Memory B cell (primary cell): Measurements from ENCODE around the gene ZNF593OS.
A peak's percentile ranks its signal among the peaks of the same experiment; 100 is the strongest.

Experiments used
- ATAC-seq: fragments of 150-1000 bp; cut with Tn5 transposase; 2 replicates; pipeline ENCODE4 v1.10.0; 2021; ENCODE audit warnings: low read depth, mild to moderate bottlenecking, moderate library complexity
- DNase-seq, 2 donors: peaks; one replicate each; pipeline ENCODE4 v3.0.0; 2022; ENCODE audit warnings: low spot score in 2 of 2
- H3K27ac Mint-ChIP-seq: one replicate; pipeline ENCODE4 v1.8.0; 2022; ENCODE audit warnings: mild to moderate bottlenecking, moderate library complexity, mixed read lengths
- H3K27me3 Mint-ChIP-seq: one replicate; pipeline ENCODE4 v1.8.0; 2022; ENCODE audit warnings: mixed read lengths
- H3K36me3 Mint-ChIP-seq: one replicate; pipeline ENCODE4 v1.8.0; 2022; ENCODE audit warnings: mild to moderate bottlenecking, mixed read lengths
- H3K4me1 Mint-ChIP-seq: one replicate; pipeline ENCODE4 v1.8.0; 2022; ENCODE audit warnings: mixed read lengths
- H3K4me3 Mint-ChIP-seq: one replicate; pipeline ENCODE4 v1.8.0; 2022; ENCODE audit warnings: mild to moderate bottlenecking, moderate library complexity, mixed read lengths
- H3K9me3 Mint-ChIP-seq: one replicate; pipeline ENCODE4 v1.8.0; 2022; ENCODE audit warnings: mixed read lengths

The ZNF593OS gene

DNA sequence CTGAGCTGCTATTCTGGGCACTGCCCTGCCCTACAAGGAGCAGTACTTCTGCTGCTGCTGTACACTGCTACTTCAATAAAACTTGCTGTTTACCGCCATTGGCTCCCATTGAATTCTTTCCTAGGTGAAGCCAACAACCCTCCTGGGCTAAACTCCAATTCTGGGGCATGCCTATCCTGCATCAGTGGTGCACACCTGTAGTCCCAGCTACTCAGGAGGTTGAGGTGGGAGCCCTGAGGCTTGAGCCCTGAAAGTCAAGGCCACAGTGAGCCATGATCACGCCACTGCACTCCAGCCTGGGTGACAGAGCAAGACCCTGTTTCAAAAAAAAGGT lies 38.8 kb downstream of the ZNF593OS start:
- H3K36me3 Mint-ChIP-seq = peaks cover 2% of the 10 kb centered on the region
- no peaks in the 10 kb centered on the region for H3K9me3 Mint-ChIP-seq
- no peak overlapping the region for H3K27ac Mint-ChIP-seq
- H3K27me3 Mint-ChIP-seq = peaks cover 12% of the 10 kb centered on the region
- DNase-seq (no peak), ATAC-seq (no peak)
- H3K4me1 Mint-ChIP-seq = peaks cover 2% of the 10 kb centered on the region
- no peak overlapping the region for H3K4me3 Mint-ChIP-seq

DNA sequence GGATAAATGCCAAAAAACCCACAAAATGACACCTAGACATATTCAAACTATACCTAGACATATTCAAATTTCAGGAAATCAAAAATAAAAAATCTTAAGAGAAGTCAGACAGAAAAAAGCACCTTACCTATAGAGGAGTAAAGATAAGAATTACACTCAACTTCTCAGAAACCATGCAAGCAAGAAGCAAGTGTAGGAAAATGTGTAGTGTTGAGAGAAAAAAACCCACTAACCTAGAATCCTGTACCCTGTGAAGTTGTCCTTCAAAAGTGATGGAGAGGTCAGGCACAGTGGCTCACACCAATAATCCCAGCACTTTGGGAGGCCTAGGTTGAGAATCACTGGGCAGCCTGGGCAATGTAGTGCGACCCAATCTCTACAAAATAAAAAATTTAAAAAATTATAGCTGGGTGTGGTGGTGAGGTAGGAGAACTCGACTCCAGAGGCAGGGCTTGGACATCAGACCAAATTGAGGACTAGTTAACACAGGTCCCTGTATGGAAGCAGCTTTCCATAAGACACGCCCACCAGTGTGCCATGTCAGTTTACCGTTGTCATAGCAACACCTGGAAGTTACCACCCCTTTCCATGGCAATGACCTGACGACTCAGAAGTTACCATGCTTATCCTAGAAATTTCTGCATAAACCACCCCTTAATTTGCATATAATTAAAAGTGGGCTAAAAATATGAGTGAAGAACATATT lies 39.4 kb downstream of the ZNF593OS start:
- ATAC-seq = no peak
- Mint-ChIP-seq H3K36me3 (peaks cover 2% of the 10 kb centered on the region), H3K27ac (no peak overlapping the region), H3K4me3 (no peak overlapping the region), H3K4me1 (peaks cover 5% of the 10 kb centered on the region), H3K27me3 (peaks cover 14% of the 10 kb centered on the region), H3K9me3 (no peaks in the 10 kb centered on the region)
- DNase-seq = no peak

DNA sequence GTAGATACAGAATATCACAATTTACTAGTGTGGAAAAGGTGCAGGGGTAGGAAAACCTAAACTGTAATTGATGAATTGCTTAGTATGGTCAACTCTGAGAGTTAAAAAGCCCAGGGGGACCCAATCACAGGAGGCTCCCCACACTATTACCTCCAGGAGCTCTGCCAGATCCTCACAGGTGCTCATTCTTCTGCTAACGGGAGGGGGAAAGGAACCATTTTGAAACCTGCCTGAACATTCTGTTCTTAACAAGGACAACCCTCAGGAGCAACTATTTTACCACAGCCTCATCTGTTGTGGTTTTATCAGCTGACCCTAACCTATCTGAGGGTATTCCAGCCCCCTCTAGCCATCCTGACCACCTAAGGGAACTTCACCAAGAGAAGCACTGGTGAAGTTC lies 40.9 kb downstream of the ZNF593OS start:
- Mint-ChIP-seq H3K9me3 (no peaks in the 10 kb centered on the region), H3K27me3 (peaks cover 14% of the 10 kb centered on the region), H3K27ac (no peak overlapping the region), H3K36me3 (peaks cover 2% of the 10 kb centered on the region), H3K4me1 (peaks cover 8% of the 10 kb centered on the region), H3K4me3 (no peak overlapping the region)
- DNase-seq (no peak), ATAC-seq (no peak)

DNA sequence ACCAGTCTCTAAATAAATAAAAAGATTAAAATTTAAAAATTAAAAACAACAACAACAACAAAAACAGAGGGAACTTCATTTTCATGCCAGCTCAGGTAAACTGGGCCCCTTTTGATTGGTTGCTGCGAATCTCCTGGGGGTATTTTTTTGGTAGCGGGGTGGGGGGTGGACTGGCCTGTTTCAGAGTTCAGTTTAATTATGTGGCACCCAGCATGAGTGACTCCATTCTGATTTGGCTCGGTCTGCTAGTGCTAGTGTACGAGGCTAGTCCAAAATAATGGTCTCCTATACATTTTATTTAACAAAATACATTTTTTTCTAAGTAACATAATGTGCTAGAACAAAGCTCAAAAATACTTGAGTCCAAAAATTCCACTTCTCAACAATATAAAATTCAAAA lies 41.9 kb downstream of the ZNF593OS start:
- Mint-ChIP-seq H3K27me3 (peaks cover 14% of the 10 kb centered on the region), H3K4me3 (no peak overlapping the region), H3K36me3 (peaks cover 2% of the 10 kb centered on the region), H3K4me1 (peaks cover 8% of the 10 kb centered on the region), H3K27ac (no peak overlapping the region), H3K9me3 (no peaks in the 10 kb centered on the region)
- ATAC-seq = no peak
- no peak for DNase-seq

DNA sequence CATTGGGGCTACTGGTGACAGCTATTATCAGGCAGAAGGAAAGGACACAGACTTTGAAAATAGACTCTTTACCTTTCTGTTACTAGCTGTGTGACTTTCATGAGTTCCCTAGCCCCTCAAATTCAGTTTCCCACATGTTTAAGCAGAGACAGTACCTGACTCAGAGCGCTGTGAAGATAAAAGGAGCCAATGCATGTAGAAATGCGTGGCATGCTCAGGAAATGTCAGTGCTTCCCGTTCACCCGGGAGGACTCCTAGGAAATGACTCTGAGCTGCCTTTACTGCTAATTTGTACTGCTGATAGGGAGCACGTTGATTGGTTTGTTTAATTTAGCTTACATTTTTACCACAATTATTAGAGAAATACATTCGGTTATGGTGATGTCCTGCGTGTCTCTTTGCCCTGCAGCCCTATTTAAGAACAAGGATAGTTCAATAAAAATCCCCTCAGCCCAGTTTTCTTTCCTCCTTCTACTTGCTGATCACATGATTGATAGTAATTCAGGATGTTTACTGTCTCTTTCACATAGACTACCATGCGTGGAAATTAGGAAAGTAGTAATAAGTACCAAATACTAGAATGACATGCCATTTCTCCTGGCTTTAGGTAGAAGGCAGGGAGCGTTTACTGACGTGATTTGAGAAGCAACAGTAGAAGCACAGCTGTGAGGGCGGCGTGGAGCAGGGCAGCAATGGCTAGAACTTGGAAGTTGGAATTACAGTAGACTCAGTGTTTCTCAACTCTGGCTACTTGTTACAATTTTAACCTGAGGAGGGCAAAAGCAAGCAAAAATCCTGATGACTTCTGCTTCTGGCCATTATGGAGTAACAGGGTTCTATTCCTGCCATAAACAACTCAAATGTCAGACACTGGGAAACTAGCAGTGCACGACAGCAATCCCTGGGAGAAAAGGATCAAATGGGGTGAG lies 44.1 kb downstream of the ZNF593OS start:
- DNase-seq = no peak
- H3K9me3 Mint-ChIP-seq = no peaks in the 10 kb centered on the region
- H3K4me1 Mint-ChIP-seq = peaks cover 11% of the 10 kb centered on the region
- H3K27ac Mint-ChIP-seq = no peak overlapping the region
- peaks cover 4% of the 10 kb centered on the region for H3K36me3 Mint-ChIP-seq
- H3K4me3 Mint-ChIP-seq = no peak overlapping the region
- no peak for ATAC-seq
- H3K27me3 Mint-ChIP-seq = peaks cover 13% of the 10 kb centered on the region

DNA sequence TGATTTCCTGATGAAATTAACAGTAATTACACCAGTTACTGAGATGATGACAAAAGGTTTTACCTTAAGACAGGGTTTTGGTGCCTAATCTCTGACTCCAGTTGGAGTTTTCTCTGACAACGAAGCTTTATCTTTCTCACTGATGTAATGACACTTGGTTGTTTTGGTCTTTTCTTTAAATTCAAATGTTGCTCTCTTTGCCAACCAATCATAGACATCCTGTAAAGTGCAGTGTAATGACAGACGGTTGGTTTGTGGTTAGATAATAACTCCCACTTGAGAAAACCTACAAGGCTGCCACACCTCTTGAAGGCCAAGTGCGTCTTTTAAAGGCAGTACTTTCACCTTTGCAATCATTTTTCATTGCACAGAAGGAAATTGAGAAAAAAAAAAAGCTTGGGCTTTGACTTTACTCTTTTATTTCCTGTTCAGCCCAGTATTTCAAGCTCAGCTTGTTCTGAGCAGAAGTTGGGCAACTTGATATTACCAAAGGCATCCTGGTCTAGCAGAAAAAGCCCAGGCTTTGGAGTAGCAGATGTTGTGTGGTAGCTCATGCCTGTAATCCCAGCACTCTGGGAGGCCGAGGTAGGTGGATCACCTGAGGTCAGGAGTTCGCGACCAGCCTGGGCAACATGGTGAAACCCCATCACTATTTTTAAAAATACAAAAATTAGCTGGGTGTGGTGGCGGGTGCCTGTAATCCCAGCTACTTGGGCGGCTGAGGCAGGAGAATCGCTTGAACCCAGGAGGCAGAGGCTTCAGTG lies 45.1 kb downstream of the ZNF593OS start:
- Mint-ChIP-seq H3K4me3 (no peak overlapping the region), H3K9me3 (no peaks in the 10 kb centered on the region), H3K4me1 (peaks cover 11% of the 10 kb centered on the region), H3K27ac (no peak overlapping the region), H3K36me3 (peaks cover 7% of the 10 kb centered on the region), H3K27me3 (peaks cover 11% of the 10 kb centered on the region)
- ATAC-seq (peak; percentile 80), DNase-seq (no peak)

DNA sequence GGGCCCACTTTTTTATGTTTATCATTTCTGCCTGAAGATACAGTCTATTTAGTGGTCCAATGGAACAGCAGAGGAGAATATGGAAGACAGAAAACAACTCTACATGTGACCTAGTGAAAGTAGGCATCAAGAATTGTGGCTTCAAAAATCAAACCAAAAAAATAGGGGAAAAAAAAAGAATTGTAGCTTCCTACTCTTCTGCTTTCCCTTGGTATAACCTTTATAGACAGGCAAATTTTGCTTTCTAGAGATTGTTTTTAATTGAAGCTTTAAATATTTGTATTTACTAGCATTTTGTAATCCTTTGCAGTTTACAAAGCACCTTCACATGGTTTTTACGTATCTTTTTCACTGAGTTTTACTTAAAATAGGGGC lies 45.7 kb downstream of the ZNF593OS start:
- H3K4me3 Mint-ChIP-seq = no peak overlapping the region
- H3K27me3 Mint-ChIP-seq = peaks cover 8% of the 10 kb centered on the region
- H3K4me1 Mint-ChIP-seq = peaks cover 11% of the 10 kb centered on the region
- DNase-seq (no peak), ATAC-seq (no peak)
- peaks cover 7% of the 10 kb centered on the region for H3K36me3 Mint-ChIP-seq
- H3K9me3 Mint-ChIP-seq = no peaks in the 10 kb centered on the region
- H3K27ac Mint-ChIP-seq = no peak overlapping the region

DNA sequence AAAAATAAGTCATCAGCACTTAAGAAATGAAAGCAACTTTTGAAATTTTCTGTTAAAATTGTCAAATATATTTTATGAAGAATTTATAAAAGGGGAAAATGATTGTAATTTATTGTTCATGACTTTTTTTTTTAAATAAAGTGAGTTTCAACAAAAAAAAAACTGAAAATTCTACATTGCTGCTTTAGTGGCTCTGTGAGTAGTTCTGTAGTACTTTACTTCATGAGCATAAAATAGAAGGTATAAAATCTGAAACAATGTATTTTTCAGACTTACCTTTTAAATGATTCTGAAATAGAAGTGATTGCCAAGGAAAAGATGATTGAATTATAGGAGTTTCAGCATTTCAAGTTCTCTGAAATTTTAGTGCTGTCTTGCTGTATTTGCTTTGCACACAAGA lies 46.2 kb downstream of the ZNF593OS start:
- no peak for ATAC-seq
- H3K4me3 Mint-ChIP-seq = no peak overlapping the region
- no peak overlapping the region for H3K27ac Mint-ChIP-seq
- peaks cover 8% of the 10 kb centered on the region for H3K27me3 Mint-ChIP-seq
- no peaks in the 10 kb centered on the region for H3K9me3 Mint-ChIP-seq
- H3K36me3 Mint-ChIP-seq = peaks cover 7% of the 10 kb centered on the region
- DNase-seq = no peak
- H3K4me1 Mint-ChIP-seq = peaks cover 11% of the 10 kb centered on the region

DNA sequence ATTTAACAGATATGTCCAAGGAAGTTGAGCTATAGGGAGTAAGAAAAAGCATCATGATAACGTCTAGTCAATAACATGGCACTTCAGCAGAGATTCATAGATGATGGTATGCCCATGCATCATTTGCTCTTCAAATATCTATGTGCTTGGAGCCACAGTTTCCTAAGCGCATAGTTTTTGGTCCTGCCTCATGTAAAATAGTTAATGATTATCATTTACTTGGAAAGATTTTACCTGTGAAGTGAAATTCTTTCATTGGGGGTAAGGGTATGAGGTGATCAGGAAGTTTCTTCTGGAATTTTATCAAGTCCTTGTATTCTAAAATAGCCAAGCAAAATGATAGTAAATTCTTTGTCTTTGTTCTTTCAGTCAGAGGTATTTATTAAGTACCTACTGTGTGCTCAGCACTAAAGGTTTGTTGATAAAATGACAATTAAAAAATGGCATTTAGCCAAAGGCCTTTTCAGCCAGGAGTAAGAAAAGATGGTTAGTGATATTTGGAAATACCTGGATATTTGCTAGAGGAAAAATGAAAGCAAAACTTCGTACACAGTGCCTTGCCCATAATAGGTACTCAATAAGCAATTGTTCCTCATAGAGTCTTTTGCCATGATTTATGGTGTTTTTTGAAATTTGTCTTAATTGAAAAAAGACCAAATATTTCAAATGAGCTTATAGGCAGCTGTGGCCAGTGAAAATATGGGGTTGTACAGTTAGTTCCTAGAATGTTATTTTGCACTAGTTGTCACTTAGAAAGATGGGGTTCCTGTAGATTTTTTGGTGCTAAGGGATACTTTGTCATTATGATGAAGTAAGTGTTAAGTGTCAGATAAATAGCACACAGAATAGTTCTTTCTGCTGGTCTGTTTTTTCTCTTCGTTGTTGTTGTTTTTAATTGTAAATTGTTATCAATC lies 47.0 kb downstream of the ZNF593OS start:
- ATAC-seq (no peak), DNase-seq (no peak)
- Mint-ChIP-seq H3K27me3 (peaks cover 8% of the 10 kb centered on the region), H3K36me3 (peaks cover 7% of the 10 kb centered on the region), H3K9me3 (no peaks in the 10 kb centered on the region), H3K4me3 (no peak overlapping the region), H3K27ac (no peak overlapping the region), H3K4me1 (peaks cover 13% of the 10 kb centered on the region)

DNA sequence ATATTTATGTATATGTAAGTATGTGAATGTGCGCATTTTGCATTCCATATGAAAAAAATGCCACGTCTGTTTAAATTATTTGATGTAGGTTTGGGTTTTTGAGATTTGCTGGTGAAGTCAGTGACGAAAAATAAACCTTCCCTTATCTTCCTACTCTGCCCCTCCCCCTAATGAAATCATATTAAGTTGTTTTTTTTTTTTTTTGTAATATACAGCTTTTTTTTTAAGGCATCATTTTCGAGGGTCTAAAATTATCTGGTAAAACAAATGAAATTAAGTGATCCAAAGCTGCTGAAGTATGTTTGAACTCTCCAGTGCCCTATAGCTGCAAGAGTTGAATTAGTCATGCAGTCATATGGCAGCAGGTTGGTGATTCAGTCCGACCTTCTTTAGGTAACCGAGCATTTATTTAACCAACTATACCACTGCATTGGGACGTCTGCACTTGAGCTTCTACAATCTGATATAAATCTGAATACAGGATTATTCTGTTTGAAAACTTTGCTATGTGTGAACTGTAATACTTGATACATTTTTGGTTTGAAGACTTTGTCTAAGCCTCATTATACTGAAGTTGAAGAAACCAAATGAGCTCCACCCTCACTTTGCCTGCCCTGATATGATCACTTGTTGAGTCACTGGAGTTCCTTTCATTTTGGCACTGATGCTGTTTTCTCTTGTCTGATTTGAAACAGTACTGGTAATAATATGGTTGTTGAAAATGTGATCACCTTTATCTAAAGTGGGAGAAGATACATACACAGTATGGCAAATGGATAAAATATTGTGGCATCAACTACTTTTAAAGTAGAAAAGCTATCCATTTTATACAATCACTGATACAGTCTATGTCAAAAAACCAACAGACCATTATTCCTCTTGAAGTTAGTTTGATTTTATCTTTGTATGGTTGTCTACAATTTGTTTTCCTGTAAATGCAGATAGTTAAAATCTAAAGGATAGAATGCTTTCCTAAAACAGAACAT lies 48.4 kb downstream of the ZNF593OS start:
- no peak for DNase-seq
- H3K9me3 Mint-ChIP-seq = no peaks in the 10 kb centered on the region
- peaks cover 12% of the 10 kb centered on the region for H3K4me1 Mint-ChIP-seq
- H3K27ac Mint-ChIP-seq = no peak overlapping the region
- H3K27me3 Mint-ChIP-seq = peaks cover 5% of the 10 kb centered on the region
- no peak overlapping the region for H3K4me3 Mint-ChIP-seq
- no peak for ATAC-seq
- H3K36me3 Mint-ChIP-seq = peaks cover 7% of the 10 kb centered on the region

DNA sequence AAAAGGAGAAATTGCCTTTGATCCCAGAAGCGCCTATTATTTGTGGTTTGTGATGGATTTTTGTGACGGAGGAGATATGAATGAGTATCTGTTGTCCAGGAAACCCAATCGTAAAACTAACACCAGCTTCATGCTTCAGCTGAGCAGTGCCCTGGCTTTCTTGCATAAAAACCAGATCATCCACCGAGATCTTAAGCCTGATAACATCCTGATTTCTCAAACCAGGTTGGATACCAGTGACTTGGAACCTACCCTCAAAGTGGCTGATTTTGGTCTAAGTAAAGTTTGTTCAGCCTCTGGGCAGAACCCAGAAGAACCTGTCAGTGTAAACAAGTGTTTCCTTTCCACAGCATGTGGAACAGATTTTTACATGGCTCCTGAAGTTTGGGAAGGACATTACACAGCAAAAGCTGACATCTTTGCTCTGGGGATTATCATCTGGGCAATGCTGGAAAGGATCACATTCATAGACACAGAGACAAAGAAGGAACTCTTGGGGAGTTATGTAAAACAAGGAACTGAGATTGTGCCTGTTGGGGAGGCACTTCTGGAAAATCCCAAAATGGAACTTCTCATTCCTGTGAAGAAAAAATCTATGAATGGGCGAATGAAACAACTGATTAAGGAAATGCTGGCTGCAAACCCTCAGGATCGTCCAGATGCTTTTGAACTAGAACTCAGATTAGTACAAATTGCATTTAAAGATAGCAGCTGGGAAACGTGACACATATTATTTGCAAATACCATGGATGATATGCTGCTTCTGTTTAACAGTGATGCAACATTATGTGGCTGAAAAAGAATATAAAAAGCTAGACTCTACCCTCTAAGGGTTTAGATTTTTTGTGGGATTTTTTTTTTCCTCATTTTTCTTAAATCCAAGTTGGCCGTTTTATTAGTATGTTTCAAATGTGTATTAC lies 49.5 kb downstream of the ZNF593OS start:
- ATAC-seq = no peak
- no peak overlapping the region for H3K27ac Mint-ChIP-seq

More for the DNA sequence above, 49.5 kb downstream of the ZNF593OS start:
- Mint-ChIP-seq H3K36me3 (peaks cover 7% of the 10 kb centered on the region), H3K4me3 (no peak overlapping the region), H3K4me1 (peaks cover 9% of the 10 kb centered on the region), H3K27me3 (no peaks in the 10 kb centered on the region), H3K9me3 (no peaks in the 10 kb centered on the region)
- no peak for DNase-seq
